AG04449 (cell line): Measurements from ENCODE around the gene LRRC59.

Source experiments
- CTCF ChIA-PET: fragments of 350-600 bp; formaldehyde crosslinking; extraction: SDS; loops from one replicate; lab custom pipeline; 2021; ENCODE audit warnings: antibody characterized with exemption; lab: Yijun Ruan, JAX
- POLR2A ChIA-PET: fragments of 400-600, 350-600 bp; formaldehyde crosslinking; extraction: SDS; loops from one replicate; lab custom pipeline; 2020; ENCODE audit warnings: antibody characterized with exemption, inconsistent platforms; lab: Yijun Ruan, JAX
- DNase-seq: peaks from one replicate; pipeline ENCODE4 v3.0.0-alpha.2; 2010; ENCODE audit warnings: low read depth, low spot score
- H3K4me3 ChIP-seq: 2 replicates; pipeline ENCODE4 v1.5.1; 2011; ENCODE audit warnings: low read depth, mild to moderate bottlenecking, control low read depth, low read length
- CTCF ChIP-seq: IDR thresholded peaks from one replicate; pipeline ENCODE4 v1.5.1; 2011; ENCODE audit warnings: mild to moderate bottlenecking, moderate library complexity, low read length, control low read depth, inconsistent platforms; ENCODE audit not compliant: insufficient read depth; ENCODE audit errors: missing control alignments

The LRRC59 gene

GRCh38 chr17:50347894-50348291 lies 49.4 kb downstream of the LRRC59 start:
- POLR2A ChIA-PET, result interaction anchor here (2.5 kb wide), 1 partner anchor 14 kb away, joined by 8 read pairs; no protein-coding TSS in a partner anchor
- DNase-seq, result no peak
- peak overlapping the region; percentile 84 for H3K4me3 ChIP-seq
- TF ChIP-seq CTCF, result no peak
- CTCF ChIA-PET, result interaction anchor here (1.0 to 7.6 kb wide), 5 partner anchors 12 to 254 kb away, joined by 3 to 116 read pairs (median 3); partner anchors contain the start of gene LRRC59

GRCh38 chr17:50347117-50347893 lies 50.0 kb downstream of the LRRC59 start:
- ChIA-PET POLR2A (interaction anchor here (1.7 to 2.5 kb wide), 2 partner anchors 14 to 146 kb away, joined by 8 read pairs; partner anchors contain the start of gene COL1A1), CTCF (interaction anchor here (1.0 to 7.6 kb wide), 10 partner anchors 11 to 253 kb away, joined by 3 to 116 read pairs (median 3); partner anchors contain the start of genes LRRC59 and RSAD1)
- DNase-seq, result no peak
- TF ChIP-seq CTCF, result no peak
- peak overlapping the region; percentile 84 for H3K4me3 ChIP-seq

- no peak for DNase-seq
- peak overlapping the region; percentile 84 for H3K4me3 ChIP-seq
- CTCF ChIA-PET, result interaction anchor here (1.0 to 7.6 kb wide), 8 partner anchors 11 to 252 kb away, joined by 3 to 116 read pairs (median 4); partner anchors contain the start of genes LRRC59 and RSAD1
- no peak for TF ChIP-seq CTCF
- POLR2A ChIA-PET, result interaction anchor here (1.0 to 1.7 kb wide), 2 partner anchors 145 to 177 kb away, joined by 3 to 8 read pairs; partner anchors contain the start of gene COL1A1
Observed at GRCh38 chr17:50346313-50347116, 50.8 kb downstream of the LRRC59 start.

- CTCF ChIA-PET, result interaction anchor here (1.0 to 7.6 kb wide), 6 partner anchors 10 to 52 kb away, joined by 3 to 116 read pairs (median 4); partner anchors contain the start of gene LRRC59
- H3K4me3 ChIP-seq, result peak within 1 kb of the TSS; percentile 84
- POLR2A ChIA-PET, result interaction anchor here (1.0 to 1.7 kb wide), 2 partner anchors 144 to 176 kb away, joined by 3 to 8 read pairs; partner anchors contain the start of gene COL1A1
- no peak for DNase-seq
- TF ChIP-seq CTCF, result no peak
Observed at GRCh38 chr17:50345432-50346312, 51.7 kb downstream of the LRRC59 start, which contains the start of gene XYLT2. TSS of gene XYLT2 (plus strand) at chr17:50346126. CDS start at chr17:50346141, 15 bp downstream.

- no peak overlapping the region for H3K4me3 ChIP-seq
- ChIA-PET CTCF (interaction anchor here (1.3 to 1.7 kb wide), 2 partner anchors 9 to 17 kb away, joined by 4 to 7 read pairs; no protein-coding TSS in a partner anchor), POLR2A (no interaction called here)
- no peak for DNase-seq
- TF ChIP-seq CTCF, result no peak
Observed at GRCh38 chr17:50344731-50345365, 52.5 kb downstream of the LRRC59 start.
